Colonic mucosa (tissue), 4 donors: ENCODE measurements around the gene ACTN3. TPM values are rescaled to one million over a fixed set of nuclear protein-coding genes. Genes with fewer than 3 reads are reported as not detected.

Experiments used
- DNase-seq: peaks from one replicate; pipeline ENCODE4 v3.0.0-alpha.2; 2020
- H3K27ac ChIP-seq: fragments of 200-600 bp; one replicate; pipeline ENCODE4 v1.8.0; 2021
- H3K27me3 ChIP-seq: fragments of 200-600 bp; one replicate; pipeline ENCODE4 v1.8.0; 2021
- H3K36me3 ChIP-seq: fragments of 200-600 bp; one replicate; pipeline ENCODE4 v1.8.0; 2021
- H3K4me1 ChIP-seq: fragments of 200-600 bp; one replicate; pipeline ENCODE4 v1.8.0; 2021; ENCODE audit warnings: mild to moderate bottlenecking
- H3K4me3 ChIP-seq: fragments of 200-600 bp; one replicate; pipeline ENCODE4 v1.8.0; 2021
- H3K9ac ChIP-seq, 2 donors: one replicate each; pipeline ENCODE4 v1.7.0; 2013; ENCODE audit warnings: control low read depth in 2 of 2, low read depth in 2 of 2, low read length in 2 of 2
- H3K9me3 ChIP-seq: fragments of 200-600 bp; one replicate; pipeline ENCODE4 v1.8.0; 2021
- CTCF ChIP-seq: fragments of 200-600 bp; IDR thresholded peaks from one replicate; pipeline ENCODE4 v1.8.0; 2022; ENCODE audit warnings: antibody characterized with exemption, mild to moderate bottlenecking
- intact Hi-C: fragments of 100-400 bp; cut with DNase I; formaldehyde crosslinking; loops from one replicate; pipeline ENCODE4 v1.14.1; 2022
- total RNA-seq, 2 donors: library from RNA; stranded (reverse); fragmentation: NEBNext Ultra II Directional in 1 of 2; extraction: Animal tissue kit (Norgen Biotek cat#: 25700) in 1 of 2; gene quantifications; one replicate each; pipeline ENCODE4 v1.2.1, GENCODE V29; 2021
- donor health status: healthy.
- donor health status: DM: no; HTN: no; CAD: no.
- donor health status: DM: no; HTN: no; CAD: no.

Gene ACTN3
- under 1 TPM in 1 of 2 donors, not detected in 1; 0.11 TPM for total RNA-seq

- no peaks in the 10 kb centered on the region for H3K36me3 ChIP-seq
- H3K4me1 ChIP-seq: peaks cover 12% of the 10 kb centered on the region
- no peaks in the 10 kb centered on the region for H3K27me3 ChIP-seq
- no peak for TF ChIP-seq CTCF
- intact Hi-C loops: no loop called here
- H3K4me3 ChIP-seq: peak within 1 kb of the TSS; percentile 88
- DNase-seq: peak; percentile 33
- peak within 1 kb of the TSS; percentile 76 to 95 for H3K9ac ChIP-seq
- H3K27ac ChIP-seq: peak within 1 kb of the TSS; percentile 70
- no peaks in the 10 kb centered on the region for H3K9me3 ChIP-seq
Observed at GRCh38 chr11:66546368-66546965, at the start of gene ACTN3. Gene ACTN3, plus strand, starts transcription at chr11:66546903. Its CDS starts 35 bp downstream, at chr11:66546938.

- no peak for DNase-seq
- Histone ChIP-seq H3K9ac (no peak overlapping the region), H3K27me3 (no peaks in the 10 kb centered on the region), H3K27ac (no peak overlapping the region), H3K9me3 (no peaks in the 10 kb centered on the region), H3K36me3 (no peaks in the 10 kb centered on the region), H3K4me3 (no peak overlapping the region), H3K4me1 (no peaks in the 10 kb centered on the region)
- intact Hi-C loops: no loop called here
- no peak for TF ChIP-seq CTCF
Observed at GRCh38 chr11:66497206-66497605, 49.5 kb upstream of the ACTN3 start.

GRCh38 chr11:66498506-66498905 lies 48.2 kb upstream of the ACTN3 start:
- peak; percentile 39 for DNase-seq
- Histone ChIP-seq H3K36me3 (no peaks in the 10 kb centered on the region), H3K4me3 (no peak overlapping the region), H3K27me3 (no peaks in the 10 kb centered on the region), H3K27ac (no peak overlapping the region), H3K9me3 (no peaks in the 10 kb centered on the region), H3K4me1 (no peaks in the 10 kb centered on the region), H3K9ac (no peak overlapping the region)
- intact Hi-C loops: no loop called here
- no peak for TF ChIP-seq CTCF

- Histone ChIP-seq H3K9me3 (no peaks in the 10 kb centered on the region), H3K36me3 (no peaks in the 10 kb centered on the region), H3K27me3 (no peaks in the 10 kb centered on the region), H3K27ac (no peak overlapping the region), H3K4me3 (no peak overlapping the region), H3K9ac (no peak overlapping the region), H3K4me1 (no peaks in the 10 kb centered on the region)
- no peak for TF ChIP-seq CTCF
- intact Hi-C loops: no loop called here
- DNase-seq: no peak
Observed at GRCh38 chr11:66505276-66505816, 41.4 kb upstream of the ACTN3 start.

- H3K4me3 ChIP-seq: no peak overlapping the region
- no peaks in the 10 kb centered on the region for H3K36me3 ChIP-seq
- no peak overlapping the region for H3K27ac ChIP-seq
- H3K9ac ChIP-seq: no peak overlapping the region
- no peaks in the 10 kb centered on the region for H3K9me3 ChIP-seq
- peaks cover 2% of the 10 kb centered on the region for H3K4me1 ChIP-seq
- no peaks in the 10 kb centered on the region for H3K27me3 ChIP-seq
- intact Hi-C loops: no loop called here
- no peak for TF ChIP-seq CTCF
- DNase-seq: no peak
Observed at GRCh38 chr11:66509131-66509561, 37.6 kb upstream of the ACTN3 start.
